Measurements from ENCODE around the gene ATP5PO. TPM values are rescaled to one million over a fixed set of nuclear protein-coding genes. Genes with fewer than 3 reads are reported as not detected.
"Not testable (repeated sequence)": the region's sequence is repeated elsewhere in the genome, so short reads cannot be mapped to it uniquely, and the experiment has no call there.

The ATP5PO gene
- total RNA-seq, 2 experiments from 2014 or later = 230 TPM

GRCh38 chr21:33937931-33938339, 22.3 kb upstream of the ATP5PO start:
- peak overlapping the region; percentile 93 for H3K27ac Mint-ChIP-seq
- CTCF ChIA-PET = interaction anchor here (0.8 to 2.4 kb wide), 4 partner anchors 9 to 424 kb away, joined by 3 to 12 read pairs (median 8); no protein-coding TSS in a partner anchor
- H3K27me3 Mint-ChIP-seq (ENCODE audit: low read depth) = no peaks in the 10 kb centered on the region
- DNase-seq = peak; percentile 78
- peaks cover 74% of the 10 kb centered on the region for H3K4me1 Mint-ChIP-seq (ENCODE audit: low read depth)
- no peaks in the 10 kb centered on the region for H3K9me3 Mint-ChIP-seq
- H3K4me3 Mint-ChIP-seq = no peak overlapping the region
- intact Hi-C loops (cut with micrococcal nuclease) = loop anchor here (1.0 to 10.0 kb wide), 7 partner anchors 9 to 1007 kb away; partner anchors contain the start of gene ATP5PO
- peaks cover 1% of the 10 kb centered on the region for H3K36me3 Mint-ChIP-seq (ENCODE audit: low read depth)

GRCh38 chr21:33937146-33937545, 21.5 kb upstream of the ATP5PO start:
- no peaks in the 10 kb centered on the region for H3K27me3 Mint-ChIP-seq (ENCODE audit: low read depth)
- peaks cover 78% of the 10 kb centered on the region for H3K4me1 Mint-ChIP-seq (ENCODE audit: low read depth)
- no peaks in the 10 kb centered on the region for H3K9me3 Mint-ChIP-seq
- DNase-seq = no peak
- intact Hi-C loops (cut with micrococcal nuclease) = loop anchor here (2.0 to 10.0 kb wide), 5 partner anchors 22 to 1008 kb away; partner anchors contain the start of gene ATP5PO
- peak overlapping the region; percentile 93 for H3K27ac Mint-ChIP-seq
- CTCF ChIA-PET = interaction anchor here (0.8 to 2.1 kb wide), 5 partner anchors 10 to 425 kb away, joined by 3 to 21 read pairs (median 5); no protein-coding TSS in a partner anchor
- H3K36me3 Mint-ChIP-seq (ENCODE audit: low read depth) = peaks cover 1% of the 10 kb centered on the region
- peak overlapping the region; percentile 34 for H3K4me3 Mint-ChIP-seq

- H3K27me3 Mint-ChIP-seq (ENCODE audit: low read depth) = no peaks in the 10 kb centered on the region
- DNase-seq = peak; percentile 79
- H3K27ac Mint-ChIP-seq = peak overlapping the region; percentile 93
- peaks cover 1% of the 10 kb centered on the region for H3K36me3 Mint-ChIP-seq (ENCODE audit: low read depth)
- intact Hi-C loops (cut with micrococcal nuclease) = loop anchor here (2.0 to 10.0 kb wide), 5 partner anchors 22 to 1008 kb away; partner anchors contain the start of gene ATP5PO
- H3K4me3 Mint-ChIP-seq = peak overlapping the region; percentile 34
- H3K4me1 Mint-ChIP-seq (ENCODE audit: low read depth) = peaks cover 82% of the 10 kb centered on the region
- CTCF ChIA-PET = interaction anchor here (0.6 to 2.1 kb wide), 5 partner anchors 11 to 138 kb away, joined by 3 to 21 read pairs (median 3); no protein-coding TSS in a partner anchor
- no peaks in the 10 kb centered on the region for H3K9me3 Mint-ChIP-seq
These were observed 20.9 kb upstream of the ATP5PO start for GRCh38 chr21:33936301-33937038.

- H3K27ac Mint-ChIP-seq = peak overlapping the region; percentile 99
- intact Hi-C loops (cut with micrococcal nuclease) = loop anchor here (10.0 kb wide), 1 partner anchor 1012 kb away; no protein-coding TSS in a partner anchor
- peak overlapping the region; percentile 93 for H3K4me3 Mint-ChIP-seq
- no peaks in the 10 kb centered on the region for H3K27me3 Mint-ChIP-seq (ENCODE audit: low read depth)
- H3K9me3 Mint-ChIP-seq = peaks cover 2% of the 10 kb centered on the region
- CTCF ChIA-PET = interaction anchor here (0.7 to 2.7 kb wide), 7 partner anchors 9 to 196 kb away, joined by 3 to 17 read pairs (median 3); no protein-coding TSS in a partner anchor
- H3K4me1 Mint-ChIP-seq (ENCODE audit: low read depth) = peaks cover 51% of the 10 kb centered on the region
- H3K36me3 Mint-ChIP-seq (ENCODE audit: low read depth) = peaks cover 1% of the 10 kb centered on the region
- no peak for DNase-seq
These were observed 17.1 kb upstream of the ATP5PO start for GRCh38 chr21:33932731-33933130.

DNA sequence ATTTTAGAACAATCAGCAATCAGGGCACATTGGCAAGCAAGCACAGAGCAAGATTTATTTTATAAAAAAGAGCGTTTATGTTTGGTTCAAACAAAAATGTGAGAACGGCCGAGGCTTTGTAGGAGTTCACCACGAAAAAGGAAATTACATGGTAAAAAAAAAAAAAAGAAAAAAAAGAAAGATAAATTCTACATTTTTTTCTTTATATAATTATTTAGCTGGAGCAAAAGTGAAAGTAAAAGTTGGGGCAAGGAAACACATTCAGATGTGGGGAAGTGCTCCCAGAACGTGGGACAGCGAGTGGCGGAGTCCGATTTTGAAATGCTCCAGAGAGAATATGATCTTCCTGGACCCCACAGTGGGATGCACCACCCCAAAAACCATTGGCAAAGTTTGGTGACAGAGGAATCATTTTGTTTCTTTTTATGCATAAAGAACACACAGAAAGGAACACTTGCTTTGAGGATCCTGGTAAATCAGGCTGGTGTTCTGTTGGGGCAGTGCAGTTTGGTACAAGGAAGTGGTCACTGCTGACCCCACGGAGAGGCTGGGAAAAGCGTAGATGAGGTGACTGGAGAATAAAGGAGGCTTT, 16.3 kb upstream of the ATP5PO start:
- intact Hi-C loops (cut with micrococcal nuclease) = loop anchor here (1.0 to 10.0 kb wide), 3 partner anchors 15 to 1013 kb away; no protein-coding TSS in a partner anchor
- Mint-ChIP-seq H3K36me3 (ENCODE audit: low read depth) (peaks cover 1% of the 10 kb centered on the region), H3K27ac (peak overlapping the region; percentile 99), H3K9me3 (peaks cover 2% of the 10 kb centered on the region), H3K4me3 (peak overlapping the region; percentile 93), H3K27me3 (ENCODE audit: low read depth) (no peaks in the 10 kb centered on the region), H3K4me1 (ENCODE audit: low read depth) (peaks cover 43% of the 10 kb centered on the region)
- CTCF ChIA-PET = interaction anchor here (0.8 to 2.7 kb wide), 2 partner anchors 8 to 49 kb away, joined by 5 to 17 read pairs; no protein-coding TSS in a partner anchor
- DNase-seq = no peak

- H3K27me3 Mint-ChIP-seq (ENCODE audit: low read depth); H3K9me3 Mint-ChIP-seq; H3K36me3 Mint-ChIP-seq (ENCODE audit: low read depth): not testable (repeated sequence)
- peak overlapping the region; percentile 99 for H3K27ac Mint-ChIP-seq
- peaks cover 36% of the 10 kb centered on the region for H3K4me1 Mint-ChIP-seq (ENCODE audit: low read depth)
- CTCF ChIA-PET = interaction anchor here (0.8 to 2.7 kb wide), 2 partner anchors 7 to 49 kb away, joined by 5 to 17 read pairs; no protein-coding TSS in a partner anchor
- intact Hi-C loops (cut with micrococcal nuclease) = loop anchor here (1.0 to 10.0 kb wide), 3 partner anchors 16 to 1014 kb away; no protein-coding TSS in a partner anchor
- H3K4me3 Mint-ChIP-seq = peak overlapping the region; percentile 93
- DNase-seq = peak; percentile 86
These were observed 15.6 kb upstream of the ATP5PO start for GRCh38 chr21:33931052-33931798.

- H3K36me3 Mint-ChIP-seq (ENCODE audit: low read depth); H3K9me3 Mint-ChIP-seq; H3K27ac Mint-ChIP-seq; H3K4me3 Mint-ChIP-seq; H3K27me3 Mint-ChIP-seq (ENCODE audit: low read depth); DNase-seq; intact Hi-C loops (cut with micrococcal nuclease); CTCF ChIA-PET: not testable (repeated sequence)
- peaks cover 11% of the 10 kb centered on the region for H3K4me1 Mint-ChIP-seq (ENCODE audit: low read depth)
These were observed 10.6 kb upstream of the ATP5PO start for GRCh38 chr21:33926248-33926647.

GRCh38 chr21:33924766-33925100, 9.1 kb upstream of the ATP5PO start:
- no peaks in the 10 kb centered on the region for H3K27me3 Mint-ChIP-seq (ENCODE audit: low read depth)
- peaks cover 10% of the 10 kb centered on the region for H3K4me1 Mint-ChIP-seq (ENCODE audit: low read depth)
- intact Hi-C loops (cut with micrococcal nuclease) = loop anchor here (1.0 to 5.0 kb wide), 4 partner anchors 204 to 424 kb away; no protein-coding TSS in a partner anchor
- no peaks in the 10 kb centered on the region for H3K36me3 Mint-ChIP-seq (ENCODE audit: low read depth)
- H3K9me3 Mint-ChIP-seq = peaks cover 5% of the 10 kb centered on the region
- DNase-seq = no peak
- H3K27ac Mint-ChIP-seq = no peak overlapping the region
- CTCF ChIA-PET = interaction anchor here (0.7 to 4.0 kb wide), 64 partner anchors 8 to 443 kb away, joined by 3 to 168 read pairs (median 5); partner anchors contain the start of genes ATP5PO, MRPS6 and SLC5A3
- H3K4me3 Mint-ChIP-seq = no peak overlapping the region

GRCh38 chr21:33924079-33924765, 8.6 kb upstream of the ATP5PO start:
- Mint-ChIP-seq H3K4me3 (no peak overlapping the region), H3K27me3 (ENCODE audit: low read depth) (no peaks in the 10 kb centered on the region), H3K9me3 (peaks cover 5% of the 10 kb centered on the region), H3K27ac (peak overlapping the region; percentile 24), H3K36me3 (ENCODE audit: low read depth) (no peaks in the 10 kb centered on the region), H3K4me1 (ENCODE audit: low read depth) (peaks cover 10% of the 10 kb centered on the region)
- intact Hi-C loops (cut with micrococcal nuclease) = loop anchor here (1.0 to 5.0 kb wide), 4 partner anchors 205 to 424 kb away; no protein-coding TSS in a partner anchor
- peak; percentile 96 for DNase-seq
- CTCF ChIA-PET = interaction anchor here (0.7 to 4.0 kb wide), 69 partner anchors 9 to 444 kb away, joined by 3 to 168 read pairs (median 5); partner anchors contain the start of genes ATP5PO, MRPS6 and SLC5A3

GRCh38 chr21:33917421-33917820, 1.8 kb upstream of the ATP5PO start:
- Mint-ChIP-seq H3K27me3 (ENCODE audit: low read depth) (no peaks in the 10 kb centered on the region), H3K27ac (no peak overlapping the region), H3K36me3 (ENCODE audit: low read depth) (peaks cover 12% of the 10 kb centered on the region), H3K4me1 (ENCODE audit: low read depth) (peaks cover 25% of the 10 kb centered on the region), H3K4me3 (no peak overlapping the region), H3K9me3 (no peaks in the 10 kb centered on the region)
- CTCF ChIA-PET = interaction anchor here (0.6 to 1.6 kb wide), 4 partner anchors 46 to 430 kb away, joined by 3 to 7 read pairs (median 4); no protein-coding TSS in a partner anchor
- no peak for DNase-seq
- intact Hi-C loops (cut with micrococcal nuclease) = loop anchor here (5.0 kb wide), 1 partner anchor 700 kb away; the partner anchor contains the start of gene RCAN1

GRCh38 chr21:33916200-33916567, 580 bp upstream of the ATP5PO start:
- no peaks in the 10 kb centered on the region for H3K9me3 Mint-ChIP-seq
- CTCF ChIA-PET = interaction anchor here (2.3 kb wide), 1 partner anchor 8 kb away, joined by 11 read pairs; no protein-coding TSS in a partner anchor

More at GRCh38 chr21:33916200-33916567, 580 bp upstream of the ATP5PO start:
- intact Hi-C loops (cut with micrococcal nuclease) = loop anchor here (5.0 kb wide), 1 partner anchor 701 kb away; the partner anchor contains the start of gene RCAN1
- Mint-ChIP-seq H3K4me1 (ENCODE audit: low read depth) (peaks cover 27% of the 10 kb centered on the region), H3K27ac (peak overlapping the region; percentile 95), H3K36me3 (ENCODE audit: low read depth) (peaks cover 14% of the 10 kb centered on the region), H3K27me3 (ENCODE audit: low read depth) (no peaks in the 10 kb centered on the region), H3K4me3 (peak overlapping the region; percentile 98)
- no peak for DNase-seq

All from activated naive CD4-positive, alpha-beta T cell treated with anti-CD3 and anti-CD28 coated beads for 36 hours (primary cell).